ENCODE measurements around the gene ACP7. TPM values are rescaled to one million over a fixed set of nuclear protein-coding genes. Genes with fewer than 3 reads are reported as not detected.

The ACP7 gene
- total RNA-seq, 1 donor from 2014 or later = not detected

GRCh38 chr19:39146091-39146490, 61.9 kb downstream of the ACP7 start:
- Histone ChIP-seq H3K36me3 (no peaks in the 10 kb centered on the region), H3K27me3 (ENCODE audit: low read depth) (no peaks in the 10 kb centered on the region), H3K4me1 (peaks cover 26% of the 10 kb centered on the region), H3K9me3 (replicated peaks) (no peaks in the 10 kb centered on the region), H3K4me3 (no peak overlapping the region), H3K27ac (replicated peaks) (peak overlapping the region; percentile 75)
- TF ChIP-seq CTCF (IDR thresholded peaks at IDR 0.05; ENCODE audit: borderline replicate concordance) = no peak
- no peak for DNase-seq
- intact Hi-C loops (cut with micrococcal nuclease) = no loop called here

- H3K9me3 ChIP-seq (replicated peaks) = no peaks in the 10 kb centered on the region
- TF ChIP-seq CTCF (IDR thresholded peaks at IDR 0.05; ENCODE audit: borderline replicate concordance) = no peak
- no peaks in the 10 kb centered on the region for H3K36me3 ChIP-seq
- H3K4me3 ChIP-seq = no peak overlapping the region
- peaks cover 32% of the 10 kb centered on the region for H3K4me1 ChIP-seq
- H3K27ac ChIP-seq (replicated peaks) = no peak overlapping the region
- DNase-seq = no peak
- intact Hi-C loops (cut with micrococcal nuclease) = no loop called here
- H3K27me3 ChIP-seq (ENCODE audit: low read depth) = no peaks in the 10 kb centered on the region
Measured at GRCh38 chr19:39146686-39147450, 62.7 kb downstream of the ACP7 start.

- no peak for DNase-seq
- H3K4me1 ChIP-seq = peaks cover 32% of the 10 kb centered on the region
- no peak for TF ChIP-seq CTCF (IDR thresholded peaks at IDR 0.05; ENCODE audit: borderline replicate concordance)
Measured at GRCh38 chr19:39147480-39147879, 63.3 kb downstream of the ACP7 start.

GRCh38 chr19:39148939-39149529, 64.9 kb downstream of the ACP7 start:
- DNase-seq = no peak
- intact Hi-C loops (cut with micrococcal nuclease) = no loop called here
- H3K27ac ChIP-seq (replicated peaks) = no peak overlapping the region
- H3K36me3 ChIP-seq = no peaks in the 10 kb centered on the region
- no peaks in the 10 kb centered on the region for H3K9me3 ChIP-seq (replicated peaks)
- H3K4me1 ChIP-seq = peaks cover 32% of the 10 kb centered on the region
- H3K27me3 ChIP-seq (ENCODE audit: low read depth) = no peaks in the 10 kb centered on the region
- TF ChIP-seq CTCF (IDR thresholded peaks at IDR 0.05; ENCODE audit: borderline replicate concordance) = no peak
- H3K4me3 ChIP-seq = no peak overlapping the region

More at GRCh38 chr19:39147480-39147879, 63.3 kb downstream of the ACP7 start:
- H3K27ac ChIP-seq (replicated peaks) = no peak overlapping the region
- H3K27me3 ChIP-seq (ENCODE audit: low read depth) = no peaks in the 10 kb centered on the region
- no peak overlapping the region for H3K4me3 ChIP-seq
- intact Hi-C loops (cut with micrococcal nuclease) = no loop called here
- no peaks in the 10 kb centered on the region for H3K9me3 ChIP-seq (replicated peaks)
- H3K36me3 ChIP-seq = no peaks in the 10 kb centered on the region

GRCh38 chr19:39150235-39150634, 66.1 kb downstream of the ACP7 start:
- no peak for TF ChIP-seq CTCF (IDR thresholded peaks at IDR 0.05; ENCODE audit: borderline replicate concordance)
- Histone ChIP-seq H3K27me3 (ENCODE audit: low read depth) (no peaks in the 10 kb centered on the region), H3K9me3 (replicated peaks) (no peaks in the 10 kb centered on the region), H3K4me3 (no peak overlapping the region), H3K4me1 (peaks cover 31% of the 10 kb centered on the region), H3K27ac (replicated peaks) (no peak overlapping the region), H3K36me3 (no peaks in the 10 kb centered on the region)
- intact Hi-C loops (cut with micrococcal nuclease) = no loop called here
- DNase-seq = no peak
